Measurements from ENCODE around the gene TMEM175. TPM values are rescaled to one million over a fixed set of nuclear protein-coding genes. Genes with fewer than 3 reads are reported as not detected.
"Not testable (repeated sequence)": the region's sequence is repeated elsewhere in the genome, so short reads cannot be mapped to it uniquely, and the experiment has no call there.

TMEM175 gene
- total RNA-seq, 1 donor from 2014 or later, result 29.3 TPM

DNA sequence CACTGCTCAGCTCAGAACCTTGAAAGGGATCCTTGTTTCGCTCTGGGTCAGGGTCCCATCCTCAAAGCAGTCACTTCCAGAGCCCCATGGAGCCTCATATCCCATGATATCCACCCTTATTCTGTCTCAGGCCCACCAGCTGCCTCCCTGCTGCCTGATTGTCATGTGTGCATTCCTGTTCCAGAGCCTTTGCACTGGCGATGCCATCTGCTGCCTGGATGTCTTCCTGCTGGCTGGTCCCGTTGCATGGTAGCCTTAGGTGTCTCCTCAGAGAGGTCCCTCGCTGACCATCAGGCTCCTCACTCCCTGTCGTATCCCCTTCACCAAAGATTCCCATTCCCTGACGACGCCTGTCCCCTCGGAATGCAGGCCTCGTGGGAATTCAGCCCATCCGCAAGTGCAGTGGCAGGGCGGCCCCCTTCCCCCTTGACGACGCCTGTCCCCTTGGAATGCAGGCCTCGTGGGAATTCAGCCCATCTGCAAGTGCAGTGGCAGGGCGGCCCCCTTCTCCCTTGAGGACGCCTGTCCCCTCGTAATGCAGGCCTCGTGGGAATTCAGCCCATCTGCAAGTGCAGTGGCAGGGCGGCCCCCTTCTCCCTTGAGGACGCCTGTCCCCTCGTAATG, 67.1 kb downstream of the TMEM175 start:
- not testable (repeated sequence) for DNase-seq (ENCODE audit: extremely low read depth, low read depth, low spot score)

GRCh38 chr4:999882-1000425, 67.7 kb downstream of the TMEM175 start:
- no peak for DNase-seq (ENCODE audit: extremely low read depth, low read depth, low spot score)

DNA sequence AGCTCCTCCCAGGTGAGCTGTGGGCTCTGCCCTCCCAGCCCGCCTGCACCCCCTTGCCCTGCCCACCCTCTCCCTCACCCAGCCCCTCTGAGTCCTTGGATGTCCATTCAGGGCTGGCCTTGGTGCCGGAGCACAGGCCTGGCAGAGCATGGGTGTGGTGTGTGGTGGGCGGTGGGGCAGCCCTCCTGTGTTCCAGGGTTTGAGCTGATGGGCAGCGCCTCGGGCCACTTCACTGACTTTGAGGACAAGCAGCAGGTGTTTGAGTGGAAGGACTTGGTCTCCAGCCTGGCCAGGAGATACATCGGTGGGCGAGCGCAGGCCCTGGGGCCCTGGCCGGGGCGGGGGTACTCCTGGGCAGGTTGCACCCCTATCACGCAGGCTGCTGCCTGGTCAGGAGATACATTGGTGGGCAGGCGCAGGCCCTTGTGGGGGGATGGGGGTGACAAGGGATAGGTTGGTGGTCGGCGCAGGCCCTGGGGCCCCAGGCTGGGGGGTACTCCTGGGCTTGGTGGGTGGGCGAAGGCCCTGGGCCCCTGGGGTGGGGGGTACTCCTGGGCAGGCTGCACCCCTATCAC, 68.5 kb downstream of the TMEM175 start:
- DNase-seq (ENCODE audit: extremely low read depth, low read depth, low spot score), result no peak

- no peak for DNase-seq (ENCODE audit: extremely low read depth, low read depth, low spot score)
Observed at GRCh38 chr4:1001561-1002130, 69.4 kb downstream of the TMEM175 start.

GRCh38 chr4:1002131-1002630, 69.9 kb downstream of the TMEM175 start:
- DNase-seq (ENCODE audit: extremely low read depth, low read depth, low spot score), result no peak

DNA sequence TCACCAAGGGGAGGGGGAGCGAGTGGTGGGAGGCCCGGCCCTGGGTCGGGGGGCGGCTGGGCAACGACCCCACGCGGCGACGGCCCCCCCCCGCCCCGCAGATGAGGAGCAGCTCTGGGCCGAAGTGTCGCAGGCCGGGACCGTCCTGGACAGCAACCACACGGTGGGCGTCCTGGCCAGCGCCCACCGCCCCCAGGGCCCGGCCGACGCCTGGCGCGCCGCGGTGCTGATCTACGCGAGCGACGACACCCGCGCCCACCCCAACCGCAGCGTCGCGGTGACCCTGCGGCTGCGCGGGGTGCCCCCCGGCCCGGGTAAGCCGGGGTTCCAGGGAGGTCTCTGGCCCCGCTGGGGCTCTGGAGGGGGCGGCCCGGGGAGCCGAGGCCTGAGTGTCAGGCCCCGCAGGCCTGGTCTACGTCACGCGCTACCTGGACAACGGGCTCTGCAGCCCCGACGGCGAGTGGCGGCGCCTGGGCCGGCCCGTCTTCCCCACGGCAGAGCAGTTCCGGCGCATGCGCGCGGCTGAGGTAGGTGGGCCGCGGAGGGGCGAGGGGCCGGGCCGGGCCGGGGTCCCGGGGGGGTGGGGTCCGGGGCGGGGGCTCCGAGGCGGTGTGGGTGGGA, 70.5 kb downstream of the TMEM175 start:
- DNase-seq (ENCODE audit: extremely low read depth, low read depth, low spot score), result no peak

DNA sequence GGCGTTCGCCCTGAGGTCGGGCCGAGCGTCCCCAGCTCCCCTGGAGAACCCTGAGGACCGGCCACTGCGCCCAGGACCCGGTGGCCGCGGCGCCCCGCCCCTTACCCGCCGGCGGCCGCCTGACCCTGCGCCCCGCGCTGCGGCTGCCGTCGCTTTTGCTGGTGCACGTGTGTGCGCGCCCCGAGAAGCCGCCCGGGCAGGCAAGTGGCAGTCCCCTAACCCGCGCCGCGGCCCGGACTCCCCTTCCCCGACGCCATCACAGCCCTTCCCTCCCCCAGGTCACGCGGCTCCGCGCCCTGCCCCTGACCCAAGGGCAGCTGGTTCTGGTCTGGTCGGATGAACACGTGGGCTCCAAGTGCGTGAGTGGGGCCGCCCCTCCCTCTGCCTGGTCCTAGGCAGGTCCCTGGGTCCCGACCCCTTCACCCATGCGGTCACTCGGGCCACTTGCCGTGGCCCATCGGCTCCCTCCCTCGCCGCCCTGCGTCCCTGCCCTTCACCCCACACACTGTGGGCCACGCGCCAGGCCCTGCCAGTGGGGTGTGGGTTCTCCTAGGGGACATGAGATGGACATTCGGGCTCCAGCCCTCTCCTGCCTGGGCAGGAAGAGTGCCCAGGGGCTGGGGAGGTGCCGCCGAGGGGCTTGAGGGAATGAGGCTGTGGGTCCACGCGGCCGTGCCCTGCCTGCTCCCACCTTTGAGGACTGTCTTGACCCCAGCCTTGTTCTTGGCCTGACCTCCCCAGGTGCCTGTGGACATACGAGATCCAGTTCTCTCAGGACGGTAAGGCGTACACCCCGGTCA, 71.2 kb downstream of the TMEM175 start:
- DNase-seq (ENCODE audit: extremely low read depth, low read depth, low spot score), result no peak

- no peak for DNase-seq (ENCODE audit: extremely low read depth, low read depth, low spot score)
Observed at GRCh38 chr4:1004071-1004418, 71.8 kb downstream of the TMEM175 start.

GRCh38 chr4:1004557-1005485, 72.6 kb downstream of the TMEM175 start:
- no peak for DNase-seq (ENCODE audit: extremely low read depth, low read depth, low spot score)

DNA sequence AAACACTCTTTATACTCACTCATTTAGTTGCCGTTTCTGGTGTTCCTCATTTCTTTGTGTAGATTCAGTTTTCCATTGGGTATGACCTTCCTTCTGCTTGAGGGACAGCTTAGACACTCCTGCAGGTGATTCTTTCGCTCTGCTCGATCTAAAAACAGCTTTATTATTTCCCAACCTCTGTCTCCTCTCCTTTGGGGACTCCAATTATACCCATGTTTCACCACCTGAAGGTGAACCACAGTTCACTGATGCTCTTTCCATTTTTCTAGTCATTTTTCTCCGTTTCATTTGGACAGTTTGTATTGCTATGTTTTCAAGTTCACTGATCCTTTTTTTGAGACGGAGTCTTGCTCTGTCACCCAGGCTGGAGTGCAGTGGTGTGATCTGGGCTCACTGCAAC, 74.6 kb downstream of the TMEM175 start:
- DNase-seq (ENCODE audit: extremely low read depth, low read depth, low spot score), result no peak

Other genes with a start within 250 kb of the TMEM175 start
- 6.9 and 10.0 TPM in 2 replicates for gene SLC49A3, start 243.3 kb upstream of the TMEM175 start, total RNA-seq
- 69.2 and 84.1 TPM in 2 replicates for gene PCGF3, start 226.6 kb upstream of the TMEM175 start, total RNA-seq
- 0.29 TPM in 1 of 2 replicates, not detected in the other for gene CPLX1, start 106.3 kb upstream of the TMEM175 start, total RNA-seq
- 128 and 176 TPM in 2 replicates for gene GAK, start 144 bp upstream of the TMEM175 start, total RNA-seq
- gene DGKQ, start 41.1 kb downstream of the TMEM175 start, total RNA-seq, result 19.8 and 21.9 TPM in 2 replicates
- 32.3 and 47.9 TPM in 2 replicates for gene IDUA, start 54.6 kb downstream of the TMEM175 start, total RNA-seq
- gene SLC26A1, start 60.9 kb downstream of the TMEM175 start, total RNA-seq, result 0.05 and 0.41 TPM in 2 replicates
- 22.3 and 27.7 TPM in 2 replicates for gene FGFRL1, start 79.2 kb downstream of the TMEM175 start, total RNA-seq
- 0.29 and 4.9 TPM in 2 replicates for gene RNF212, start 181.1 kb downstream of the TMEM175 start, total RNA-seq
- 4.6 and 5.1 TPM in 2 replicates for gene SPON2, start 240.1 kb downstream of the TMEM175 start, total RNA-seq

Data from glomerular endothelial cell (primary cell).